GM21528 (cell line): ENCODE data around the gene MAP3K13.
"Not testable (repeated sequence)": the region's sequence is repeated elsewhere in the genome, so short reads cannot be mapped to it uniquely, and the experiment has no call there.

Source experiments
- ATAC-seq: cut with Tn5 transposase; IDR thresholded peaks from one replicate; pipeline ENCODE4 v1.9.1; 2021; ENCODE audit warnings: mild to moderate bottlenecking, moderate library complexity; ENCODE audit not compliant: unreplicated experiment, low FRiP score

MAP3K13 gene

DNA sequence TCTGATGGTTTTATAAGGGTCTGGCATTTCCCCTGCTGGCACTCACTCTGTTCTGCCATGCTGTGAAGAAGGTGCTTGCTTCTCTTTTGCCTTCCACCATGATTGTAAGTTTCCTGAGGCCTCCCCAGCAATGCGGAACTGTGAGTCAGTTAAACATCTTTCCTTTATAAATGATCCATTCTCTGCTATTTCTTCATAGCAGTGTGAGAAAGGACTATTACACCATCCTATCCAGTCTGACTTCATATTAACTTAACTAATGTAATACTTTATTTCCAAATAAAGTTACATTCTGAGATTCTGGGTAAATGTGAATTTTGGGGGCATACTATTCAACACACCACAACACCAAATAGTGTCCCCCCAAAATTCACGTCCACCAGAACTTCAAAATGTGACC, 22.2 kb upstream of the MAP3K13 start:
- no peak for ATAC-seq

DNA sequence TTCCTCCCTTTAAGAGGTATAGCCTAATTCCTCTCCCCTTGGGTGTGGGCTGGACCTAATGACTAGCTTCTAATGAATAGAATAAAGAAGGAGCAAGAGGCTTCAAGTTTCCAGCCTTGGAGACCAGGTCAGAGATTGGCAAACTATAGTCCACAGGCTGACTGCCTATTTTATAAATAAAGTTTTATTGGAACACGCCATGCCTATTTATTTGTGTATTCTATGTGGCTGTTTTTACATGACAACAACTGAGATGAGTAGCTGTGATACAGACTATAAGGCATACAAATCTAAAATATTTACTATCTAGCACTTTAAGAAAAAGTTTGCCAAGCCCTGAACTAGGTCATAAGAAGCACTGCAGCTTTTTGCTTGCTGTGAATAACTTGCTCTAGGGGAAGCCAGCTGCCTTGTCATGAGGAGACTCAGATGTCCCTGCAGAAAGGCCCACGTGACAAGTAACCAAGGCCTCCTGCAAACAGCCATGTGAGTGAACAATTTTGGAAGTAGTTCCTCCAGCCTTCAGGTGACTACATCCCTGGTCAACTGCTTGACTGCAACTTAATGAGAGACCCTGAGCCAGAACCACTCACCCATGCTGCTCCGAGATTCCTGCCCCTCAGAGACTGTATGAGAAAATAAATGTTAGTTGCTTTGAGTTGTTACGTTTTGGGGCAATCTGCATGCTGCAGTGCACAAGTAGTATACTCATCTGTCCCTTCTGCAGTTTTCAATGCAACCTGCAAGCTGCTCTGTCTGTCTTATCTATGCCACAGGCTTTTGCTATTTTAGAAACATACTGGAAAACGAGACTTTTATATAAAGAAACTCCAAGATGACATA, 21.1 kb upstream of the MAP3K13 start:
- no peak for ATAC-seq

DNA sequence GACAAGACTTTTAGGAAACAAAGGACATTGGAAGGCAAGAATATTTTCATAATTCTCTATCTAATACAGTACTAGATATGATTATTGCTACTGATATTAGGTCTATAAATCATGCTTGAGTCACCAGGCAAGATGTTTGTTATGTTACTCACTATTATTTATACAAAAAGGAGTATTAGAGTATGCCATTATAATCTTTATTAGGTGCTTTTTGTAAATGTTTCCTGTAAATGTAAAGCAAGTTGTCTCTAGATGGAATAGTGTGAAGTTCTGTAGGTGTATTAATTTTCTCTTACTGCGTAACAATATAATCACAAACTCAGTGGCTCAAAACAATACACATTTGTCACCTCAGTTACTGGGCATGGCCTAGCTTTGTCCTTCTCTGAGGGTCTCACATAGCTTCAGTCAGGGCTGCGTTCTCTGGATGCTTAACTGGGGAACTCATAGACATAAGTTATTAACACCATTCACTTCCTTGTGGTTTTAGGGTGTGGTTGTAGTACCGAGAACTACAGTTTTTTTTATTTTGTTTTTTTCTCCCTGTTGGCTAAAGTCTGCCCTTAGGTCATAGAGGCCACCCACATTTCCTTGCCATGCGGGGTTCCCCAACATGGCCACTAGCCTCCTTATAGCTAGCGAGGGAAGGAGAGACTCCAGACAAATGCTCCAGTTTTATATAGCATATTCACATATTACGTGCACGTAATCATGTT, 20.3 kb upstream of the MAP3K13 start:
- ATAC-seq = no peak

DNA sequence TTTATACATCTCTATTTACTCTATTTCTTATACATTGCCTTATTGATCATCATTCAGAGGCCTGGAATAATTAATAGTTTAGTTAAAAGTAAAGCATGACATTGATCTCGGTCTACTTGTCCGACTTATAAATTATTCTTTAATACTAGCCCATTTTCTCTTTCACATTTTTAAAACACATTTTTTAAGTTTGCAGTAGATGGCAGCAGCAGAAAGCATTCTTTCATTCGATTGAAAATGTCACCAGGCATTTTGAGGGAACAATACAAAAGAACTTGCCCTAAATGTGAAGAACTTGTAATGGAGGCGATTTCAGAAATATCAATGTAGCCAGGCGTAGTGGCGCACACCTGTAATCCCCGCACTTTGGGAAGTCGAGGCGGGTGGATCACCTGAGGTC, 15.5 kb upstream of the MAP3K13 start:
- ATAC-seq = no peak

DNA sequence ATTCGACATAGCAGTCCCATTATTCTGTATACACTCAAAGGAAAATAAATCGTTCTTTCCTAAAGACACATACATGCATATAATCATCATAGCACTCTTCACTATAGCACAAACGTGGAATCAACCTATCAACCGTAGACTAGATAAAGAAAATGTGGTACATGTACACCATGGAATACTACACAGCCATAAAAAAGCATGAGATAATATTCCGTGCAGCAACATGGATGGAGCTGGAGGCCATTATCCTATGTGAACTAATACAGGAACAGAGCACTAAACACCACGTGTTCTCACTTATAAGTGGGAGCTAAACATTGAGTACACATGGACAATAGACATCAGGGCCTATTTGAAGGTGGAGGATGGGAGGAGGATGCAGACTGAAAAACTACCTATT, 12.1 kb upstream of the MAP3K13 start:
- no peak for ATAC-seq

DNA sequence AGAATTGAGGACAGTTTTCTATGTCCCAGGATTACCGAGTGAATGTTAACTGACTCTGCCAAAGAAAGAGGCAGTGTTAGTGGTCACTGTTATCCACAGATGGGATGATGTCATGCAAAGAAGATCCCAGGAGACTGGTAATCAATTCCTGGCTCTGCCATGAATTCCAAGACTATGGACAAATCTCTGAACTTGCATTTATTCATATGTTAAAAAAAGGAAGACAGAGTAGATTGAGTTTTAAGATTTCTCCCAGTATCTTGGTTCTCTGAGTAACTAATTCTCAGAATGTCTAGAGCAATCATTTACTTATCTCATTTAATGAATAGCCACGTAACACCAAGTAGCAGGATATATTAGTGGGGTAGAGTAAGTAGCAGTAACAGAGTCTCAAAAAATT, 11.5 kb upstream of the MAP3K13 start:
- ATAC-seq = no peak

DNA sequence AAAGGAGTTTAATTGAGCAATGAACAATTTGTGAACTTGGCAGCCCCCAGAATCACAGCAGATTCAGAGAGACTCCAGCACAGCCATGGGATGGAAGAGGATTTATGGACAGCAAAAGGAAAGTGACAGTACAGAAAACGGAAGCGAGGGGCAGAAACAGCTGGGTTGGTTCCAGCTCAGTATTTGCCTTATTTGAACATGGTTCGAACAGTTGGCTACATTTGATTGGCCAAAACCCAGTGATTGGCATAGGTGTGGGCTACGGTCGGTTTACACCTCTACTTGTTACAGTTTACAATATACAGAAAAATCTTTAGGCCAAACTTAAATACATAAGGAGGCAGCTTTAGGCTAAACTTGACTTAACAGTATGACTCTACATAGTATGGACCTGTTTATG, 9.7 kb upstream of the MAP3K13 start:
- no peak for ATAC-seq

DNA sequence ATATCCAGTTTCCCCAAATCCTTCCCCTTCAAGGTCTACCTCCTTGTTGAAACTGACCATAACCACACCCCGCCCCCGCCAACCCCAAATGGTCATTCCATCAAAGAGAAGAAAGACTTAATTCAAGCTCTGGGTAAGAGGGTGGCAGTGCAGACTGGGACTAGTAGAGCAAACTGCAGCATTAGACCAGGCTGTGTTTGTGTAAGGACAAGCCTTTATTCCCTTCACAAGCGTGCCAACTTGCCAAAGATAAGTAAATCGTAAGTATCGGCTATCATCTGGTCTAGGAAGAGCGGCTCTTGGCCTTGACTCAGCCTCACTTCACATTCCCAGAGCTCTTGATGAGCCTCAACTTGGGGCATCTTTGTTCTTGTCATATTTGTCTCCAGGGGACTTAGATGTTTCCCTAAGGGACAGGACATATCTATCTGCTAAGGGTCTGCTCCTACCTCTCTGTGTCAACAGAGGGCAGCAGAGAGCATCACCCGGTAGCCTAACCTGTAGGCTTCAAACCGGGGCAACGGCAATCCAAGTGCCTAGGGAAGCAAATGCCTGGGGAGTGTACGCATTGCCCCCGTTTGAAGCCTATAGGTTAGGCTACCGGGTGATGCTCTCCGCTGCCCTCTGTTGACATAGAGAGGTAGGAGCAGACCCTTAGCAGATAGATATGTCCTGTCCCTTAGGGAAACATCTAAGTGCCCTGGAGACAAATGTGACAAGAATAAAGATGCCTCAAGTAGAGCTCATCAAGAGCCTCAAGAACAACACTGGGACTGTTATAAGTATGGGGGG, 8.9 kb upstream of the MAP3K13 start:
- peak; percentile 94 for ATAC-seq

DNA sequence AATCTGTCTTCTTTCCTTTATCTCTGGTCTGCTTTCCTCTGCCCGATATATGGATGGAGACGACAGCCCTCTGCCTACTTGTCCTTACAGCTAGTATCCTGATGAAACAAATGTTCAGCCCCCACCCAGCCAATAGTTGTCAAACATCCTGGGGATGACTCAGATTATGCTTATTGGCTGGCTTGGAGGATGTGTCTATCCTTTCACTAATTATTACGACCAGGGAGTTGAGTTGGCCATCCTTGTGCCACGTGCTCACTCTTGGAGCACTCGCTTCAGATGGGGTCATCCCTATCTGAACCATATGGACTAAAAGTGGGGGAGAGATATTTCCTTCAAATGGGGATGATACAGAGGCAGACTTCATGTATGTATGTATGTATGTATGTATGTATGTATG, 6.4 kb upstream of the MAP3K13 start:
- no peak for ATAC-seq

DNA sequence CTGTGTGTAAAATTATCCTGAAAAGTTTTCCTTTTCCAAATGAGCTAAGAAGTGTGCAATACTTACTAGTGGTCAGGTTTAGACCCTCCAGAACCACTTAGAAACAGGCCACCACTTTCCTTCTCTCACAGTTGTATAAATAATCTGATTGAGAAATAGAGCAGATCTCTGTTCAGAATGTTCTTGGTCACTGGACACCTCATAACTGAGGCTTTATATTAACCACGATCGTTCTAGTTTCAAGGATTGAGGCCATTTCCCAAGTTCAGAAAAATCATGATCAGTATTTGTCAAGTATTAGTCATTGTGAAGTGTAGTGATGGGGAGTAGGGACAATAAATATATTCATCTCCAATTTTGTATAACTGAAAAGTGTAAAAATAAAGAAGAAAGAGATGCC, 1.0 kb upstream of the MAP3K13 start:
- no peak for ATAC-seq

DNA sequence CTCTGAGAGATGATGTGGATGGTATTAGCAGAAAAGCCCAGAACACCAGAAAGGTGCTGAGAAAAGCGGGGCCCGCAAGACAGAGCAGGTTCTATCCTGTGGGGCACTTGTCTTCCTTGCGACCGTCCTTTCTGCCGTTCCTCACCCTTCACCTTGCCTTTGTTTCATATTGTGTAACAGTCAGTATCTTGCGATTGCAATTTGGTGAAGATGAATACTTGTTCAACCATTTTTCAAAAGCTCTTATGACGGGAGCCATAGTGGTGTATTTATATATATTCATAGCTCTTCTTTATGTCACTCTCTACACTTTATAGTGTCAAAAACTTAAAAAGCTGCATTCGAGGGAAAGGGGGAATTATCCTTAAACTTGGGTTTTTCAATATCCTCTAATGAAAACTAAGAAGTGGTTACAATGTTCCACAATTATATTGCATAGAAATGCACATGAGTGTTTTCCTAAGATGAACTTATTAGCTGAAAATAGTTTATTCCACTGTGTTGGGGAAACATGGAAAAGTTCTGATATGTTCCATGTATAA, 797 bp downstream of the MAP3K13 start:
- no peak for ATAC-seq

DNA sequence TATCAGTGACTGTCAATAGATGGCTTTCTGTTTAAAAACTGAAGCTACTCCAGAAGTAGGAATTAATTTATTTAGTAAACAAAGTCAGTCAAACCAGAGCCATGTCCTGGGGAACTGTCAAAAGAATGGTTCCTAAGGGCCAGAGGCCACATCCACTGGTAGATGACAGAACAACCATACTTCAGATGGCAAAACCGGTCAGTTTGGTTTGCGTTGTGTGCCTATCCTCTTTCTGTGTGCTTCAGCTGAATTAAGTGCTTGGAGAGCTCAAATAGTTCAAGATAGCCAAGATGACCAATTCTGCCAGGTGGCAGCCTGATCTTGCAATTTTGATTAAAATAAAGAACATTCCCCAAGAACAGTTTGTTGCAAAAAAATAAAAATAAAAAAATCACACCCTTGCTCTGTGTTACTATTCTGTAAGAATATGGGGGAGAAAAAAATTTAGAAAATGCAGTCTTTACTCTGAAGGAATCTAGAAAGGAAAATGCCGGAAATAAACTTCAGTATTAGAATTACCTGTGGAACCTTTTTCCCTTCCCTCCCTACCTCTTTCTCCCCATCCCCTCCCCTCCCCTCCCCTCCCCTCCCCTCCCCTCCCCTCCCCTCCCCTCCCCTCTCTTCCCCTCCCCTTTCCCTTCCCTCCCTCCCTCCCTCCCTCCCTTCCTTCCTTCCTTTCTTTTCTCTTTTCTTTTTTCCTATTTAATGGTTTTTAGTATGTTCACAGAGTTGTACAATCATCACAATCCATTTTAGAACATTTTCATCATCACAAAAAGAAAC, 2.5 kb downstream of the MAP3K13 start:
- no peak for ATAC-seq

DNA sequence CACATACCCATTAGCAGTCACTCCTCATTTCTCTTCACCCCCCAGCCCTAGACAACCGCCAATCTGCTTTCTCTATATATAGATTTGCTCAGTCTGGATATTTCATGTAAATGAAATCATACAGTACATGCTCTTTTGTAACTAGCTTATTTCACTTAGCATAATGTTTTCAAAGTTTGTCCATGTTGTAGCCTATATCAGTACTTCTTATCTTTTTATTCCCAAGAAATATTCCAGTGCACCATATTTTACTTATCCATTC, 3.1 kb downstream of the MAP3K13 start:
- ATAC-seq = no peak

DNA sequence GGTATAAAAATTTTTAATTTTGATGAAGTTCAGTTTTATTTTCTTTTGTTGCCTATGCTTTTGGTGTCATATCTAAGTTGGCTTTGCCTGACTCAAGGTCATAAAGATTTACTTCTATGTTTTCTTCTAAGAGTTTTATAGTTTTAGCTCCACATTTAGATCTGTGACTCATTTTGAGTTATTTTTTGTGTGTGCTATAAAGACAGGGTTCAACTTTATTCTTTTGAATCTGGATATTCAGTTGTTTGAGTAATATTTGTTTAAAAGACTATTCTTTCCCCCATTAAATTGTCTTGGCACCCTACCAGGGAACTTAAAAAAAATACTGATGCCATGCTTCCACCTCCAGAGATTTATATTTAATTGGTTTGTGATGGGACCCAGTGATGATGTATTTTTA, 4.0 kb downstream of the MAP3K13 start:
- ATAC-seq = no peak

DNA sequence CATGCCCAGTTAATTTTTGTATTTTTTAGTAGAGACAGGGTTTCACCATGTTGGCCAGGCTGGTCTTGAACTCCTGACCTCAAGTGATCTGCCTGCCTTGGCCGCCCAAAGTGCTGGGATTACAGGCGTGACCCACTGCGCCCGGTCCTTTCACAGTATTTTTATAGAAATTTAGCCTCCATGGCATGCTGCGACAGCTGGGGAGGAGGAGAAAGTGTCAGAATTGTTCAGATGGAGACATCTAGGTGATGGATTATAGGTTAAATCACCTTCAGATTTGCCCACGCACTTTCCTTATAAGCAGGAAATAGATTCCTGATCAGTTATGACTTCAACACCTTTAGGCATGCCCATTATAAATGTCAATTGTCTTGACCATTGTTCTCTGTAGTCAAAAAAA, 7.4 kb downstream of the MAP3K13 start:
- ATAC-seq = not testable (repeated sequence)

DNA sequence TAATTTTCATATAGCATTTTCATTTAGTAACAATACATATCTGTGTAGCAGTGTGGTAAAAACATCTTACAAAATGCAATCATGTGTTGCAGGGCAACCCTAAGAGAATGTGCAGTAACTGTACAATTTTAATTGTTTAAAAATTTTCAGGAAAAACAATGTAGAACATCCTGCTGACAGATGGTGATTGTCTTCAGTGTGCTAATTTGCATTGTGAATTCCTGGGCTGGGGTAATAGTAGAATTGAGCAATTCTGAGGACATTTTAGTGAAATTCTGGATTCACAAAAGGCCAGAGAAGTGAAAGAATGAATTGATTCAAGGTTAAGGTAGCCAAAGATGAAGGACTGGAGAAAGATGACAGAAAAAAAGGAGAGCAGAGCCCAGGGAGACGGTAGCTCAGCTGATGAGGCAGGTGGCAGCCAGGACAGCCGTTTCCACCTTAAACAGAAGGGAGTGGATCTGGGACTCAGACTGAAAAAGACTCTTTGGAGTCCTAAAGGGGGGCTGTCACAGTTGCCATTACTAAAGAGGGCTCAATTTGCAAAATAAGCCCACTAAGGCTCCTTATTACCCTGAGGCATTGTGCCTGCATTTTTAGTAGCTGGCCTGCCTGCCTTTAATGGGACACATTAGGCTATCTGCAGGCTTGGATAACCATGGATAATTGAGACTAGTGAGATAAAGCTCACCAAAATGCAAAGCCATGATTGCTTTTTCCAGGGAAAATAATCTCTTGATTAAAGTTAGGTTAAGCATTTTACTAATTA, 8.6 kb downstream of the MAP3K13 start:
- ATAC-seq = no peak

DNA sequence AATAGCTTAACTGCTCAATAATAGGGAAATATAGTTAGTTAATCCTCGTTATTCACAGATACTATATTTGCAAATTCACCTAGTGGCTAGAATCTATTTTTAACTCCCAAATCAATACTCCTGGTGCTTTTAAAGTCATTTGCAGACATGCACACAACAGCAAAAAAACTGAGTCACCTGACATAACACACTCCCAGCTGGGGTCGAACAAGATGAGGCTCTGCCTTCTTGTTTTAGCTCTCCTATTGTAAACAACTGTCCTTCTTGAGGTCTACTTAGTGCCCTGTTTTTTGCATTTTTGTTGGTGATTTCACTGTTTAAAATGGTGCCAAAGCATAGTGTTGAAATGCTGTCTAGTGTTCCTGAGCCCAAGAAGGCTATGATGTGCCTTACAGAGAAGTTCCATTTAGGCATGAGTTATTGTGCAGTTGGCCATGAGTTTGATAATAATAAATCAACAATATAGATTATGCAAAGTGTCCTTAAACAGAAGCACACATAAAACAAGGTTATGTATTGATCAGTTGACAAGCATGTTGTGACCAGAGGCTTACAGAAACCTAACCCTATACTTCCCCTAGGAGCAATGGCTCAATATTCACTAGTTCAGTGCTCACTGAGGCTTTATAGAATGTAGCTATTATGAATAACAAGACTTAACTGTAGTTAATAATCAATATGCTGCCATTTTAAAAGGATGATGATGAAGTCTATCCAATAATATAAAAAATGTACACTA, 18.6 kb downstream of the MAP3K13 start:
- no peak for ATAC-seq

DNA sequence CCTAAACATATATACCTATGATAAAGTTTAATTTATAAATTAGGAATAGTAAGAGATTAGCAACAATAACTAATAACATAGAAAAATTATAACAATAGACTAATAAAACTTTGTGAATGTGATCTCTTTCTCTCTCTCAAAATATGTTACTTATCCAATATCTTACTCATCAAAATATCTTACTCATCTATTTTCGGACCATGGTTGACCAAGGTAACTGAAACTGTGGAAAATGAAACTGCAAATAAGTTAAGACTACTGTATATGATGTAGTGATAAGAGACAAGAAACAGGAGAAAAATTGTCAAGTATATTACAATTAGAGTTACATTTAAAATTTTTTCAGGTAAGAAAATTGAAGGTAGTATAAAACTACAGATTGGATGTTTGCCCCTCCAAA, 19.2 kb downstream of the MAP3K13 start:
- no peak for ATAC-seq

DNA sequence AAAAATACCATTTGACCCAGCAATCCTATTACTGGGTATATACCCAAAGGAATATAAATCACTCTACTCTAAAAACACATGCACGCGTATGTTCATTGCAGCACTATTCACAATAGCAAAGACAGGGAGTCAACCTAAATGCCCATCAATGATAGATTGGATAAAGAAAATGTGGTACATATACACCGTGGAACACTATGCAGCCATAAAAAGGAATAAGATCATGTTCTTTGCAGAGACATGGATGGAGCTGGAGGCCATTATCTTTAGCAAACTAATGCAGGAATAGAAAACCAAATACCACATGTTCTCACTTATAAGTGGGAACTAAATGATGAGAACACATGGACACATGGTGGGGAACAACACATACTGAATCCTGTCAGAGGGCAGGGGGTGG, 23.6 kb downstream of the MAP3K13 start:
- ATAC-seq = not testable (repeated sequence)
